ENCODE results near the gene TRIM49D1. TPM values are rescaled to one million over a fixed set of nuclear protein-coding genes. Genes with fewer than 3 reads are reported as not detected.
A peak's percentile ranks its signal among the peaks of the same experiment; 100 is the strongest.
"Not testable (repeated sequence)": the region's sequence is repeated elsewhere in the genome, so short reads cannot be mapped to it uniquely, and the experiment has no call there.

The TRIM49D1 gene
- total RNA-seq (not detected), polyA plus RNA-seq (not detected)
- long read RNA-seq, donor 1: 0 reads
- long read RNA-seq, donor 2: 0 reads
- long read RNA-seq, donor 3: 0 reads

- TF ChIP-seq CTCF (IDR thresholded peaks at IDR 0.05): no peak
- Histone ChIP-seq H3K36me3 (no peaks in the 10 kb centered on the region), H3K27ac (no peak within 1 kb of the TSS), H3K27me3 (no peaks in the 10 kb centered on the region), H3K9me3 (no peaks in the 10 kb centered on the region), H3K4me3 (no peak within 1 kb of the TSS), H3K4me1 (no peaks in the 10 kb centered on the region)
- WGBS, 2 donors: 47 to 53% methylated on average over 3 of the region's 3 CpGs
- ATAC-seq: no peak
- no peak for DNase-seq
- intact Hi-C loops (cut with DNase I): no loop called here
Observed at GRCh38 chr11:89922195-89922660, at the start of gene TRIM49D1. Gene TRIM49D1 (minus strand): TSS chr11:89922245. CDS start chr11:89917710, 4,535 bp downstream.

- DNase-seq; intact Hi-C loops (cut with DNase I); H3K36me3 ChIP-seq; H3K27me3 ChIP-seq; ATAC-seq; H3K4me1 ChIP-seq; H3K27ac ChIP-seq; H3K4me3 ChIP-seq; H3K9me3 ChIP-seq: not testable (repeated sequence)
- no CpG with 5 or more reads among the region's 4 CpGs for whole genome bisulfite sequencing, 2 donors
Observed at GRCh38 chr11:89965737-89966136, 43.7 kb upstream of the TRIM49D1 start, which contains the start of gene TRIM64. Gene TRIM64 (plus strand): TSS chr11:89966037. CDS start chr11:89968504, 2,467 bp downstream.

GRCh38 chr11:89960833-89961232, 38.8 kb upstream of the TRIM49D1 start:
- H3K9me3 ChIP-seq; ATAC-seq; DNase-seq; H3K4me3 ChIP-seq; H3K4me1 ChIP-seq; H3K27ac ChIP-seq; H3K36me3 ChIP-seq; H3K27me3 ChIP-seq; intact Hi-C loops (cut with DNase I): not testable (repeated sequence)
- 92 to 94% methylated on average over 3 of the region's 6 CpGs for WGBS, 2 donors

- DNase-seq; intact Hi-C loops (cut with DNase I); H3K36me3 ChIP-seq; H3K4me3 ChIP-seq; H3K27me3 ChIP-seq; H3K4me1 ChIP-seq; ATAC-seq; H3K27ac ChIP-seq; H3K9me3 ChIP-seq: not testable (repeated sequence)
- WGBS, 2 donors: 94% methylated on average over 2 of the region's 6 CpGs
Observed at GRCh38 chr11:89923764-89924163, 1.7 kb upstream of the TRIM49D1 start, which contains the start of gene TRIM49D2. Gene TRIM49D2 (plus strand): TSS chr11:89924064. CDS start chr11:89926762, 2,698 bp downstream.

- H3K4me1 ChIP-seq; H3K4me3 ChIP-seq; ATAC-seq; H3K27ac ChIP-seq; H3K27me3 ChIP-seq; H3K9me3 ChIP-seq; H3K36me3 ChIP-seq; DNase-seq; intact Hi-C loops (cut with DNase I): not testable (repeated sequence)
- 93 to 95% methylated on average over 6 to 9 of the region's 14 CpGs for WGBS, 2 donors
Observed at GRCh38 chr11:89900809-89901208, 21.2 kb downstream of the TRIM49D1 start.

GRCh38 chr11:89893245-89893644, 28.8 kb downstream of the TRIM49D1 start:
- H3K9me3 ChIP-seq; H3K27me3 ChIP-seq; DNase-seq; H3K36me3 ChIP-seq; ATAC-seq; intact Hi-C loops (cut with DNase I); H3K4me3 ChIP-seq; H3K4me1 ChIP-seq; H3K27ac ChIP-seq: not testable (repeated sequence)
- WGBS, 2 donors: 80 to 87% methylated on average over 2 of the region's 3 CpGs

GRCh38 chr11:89877511-89877910, 44.5 kb downstream of the TRIM49D1 start:
- H3K27ac ChIP-seq; ATAC-seq; DNase-seq; H3K27me3 ChIP-seq; H3K36me3 ChIP-seq; H3K4me1 ChIP-seq; H3K9me3 ChIP-seq; H3K4me3 ChIP-seq; intact Hi-C loops (cut with DNase I): not testable (repeated sequence)
- WGBS, 2 donors: 93 to 94% methylated on average over 6 of the region's 6 CpGs

- DNase-seq; H3K4me1 ChIP-seq; H3K36me3 ChIP-seq; H3K27ac ChIP-seq; H3K9me3 ChIP-seq; H3K27me3 ChIP-seq; intact Hi-C loops (cut with DNase I); H3K4me3 ChIP-seq; ATAC-seq: not testable (repeated sequence)
- WGBS, 2 donors: 72 to 79% methylated on average over 2 of the region's 2 CpGs
Observed at GRCh38 chr11:89872588-89872987, 49.5 kb downstream of the TRIM49D1 start.

GRCh38 chr11:89865223-89865622, 56.8 kb downstream of the TRIM49D1 start:
- H3K4me1 ChIP-seq; H3K9me3 ChIP-seq; H3K4me3 ChIP-seq; intact Hi-C loops (cut with DNase I); H3K27ac ChIP-seq; ATAC-seq; H3K36me3 ChIP-seq: not testable (repeated sequence)
- WGBS, 2 donors: 13 to 19% methylated on average over 10 to 11 of the region's 35 CpGs
- H3K27me3 ChIP-seq: peaks cover 0 to 12% (median 4%) of the 10 kb centered on the region in 7 donors
- DNase-seq: peak in 1 of 2 donors; percentile 8

- DNase-seq: peak in 1 of 2 donors; percentile 31
- H3K4me3 ChIP-seq: peak overlapping the region in 6 of 10 donors; percentile 8 to 35 (median 22)
- 2 to 3% methylated on average over 27 to 36 of the region's 66 CpGs for WGBS, 2 donors
Observed at GRCh38 chr11:89863906-89864704, 57.9 kb downstream of the TRIM49D1 start.

More at GRCh38 chr11:89863906-89864704, 57.9 kb downstream of the TRIM49D1 start:
- H3K36me3 ChIP-seq; H3K27ac ChIP-seq; intact Hi-C loops (cut with DNase I); ATAC-seq; H3K4me1 ChIP-seq; H3K9me3 ChIP-seq: not testable (repeated sequence)
- peaks cover 0 to 12% (median 4%) of the 10 kb centered on the region in 7 donors for H3K27me3 ChIP-seq
